Right lobe of liver (tissue), 6 donors: ENCODE data around the gene SLC5A2. TPM values are rescaled to one million over a fixed set of nuclear protein-coding genes. Genes with fewer than 3 reads are reported as not detected.
A peak's percentile ranks its signal among the peaks of the same experiment; 100 is the strongest.

Source experiments
- ATAC-seq, 4 donors: fragments of 200-7000 bp; cut with Tn5 transposase; one replicate each; pipeline ENCODE4 v1.9.1; 2020; ENCODE audit warnings: mild to moderate bottlenecking in 4 of 4, moderate library complexity in 4 of 4
- DNase-seq, 3 donors: peaks; one replicate each; pipeline ENCODE4 v3.0.0-alpha.2; 2020
- H3K27ac ChIP-seq, 3 donors: fragments of 200-600 bp; one replicate each; pipeline ENCODE4 v1.8.0; 2022
- H3K27me3 ChIP-seq, 2 donors: fragments of 200-600 bp; one replicate each; pipeline ENCODE4 v1.8.0; 2022
- H3K36me3 ChIP-seq, 4 donors: fragments of 200-600 bp; sonication (generic) in 1 of 4; one replicate each; pipeline versions ENCODE4 v1.5.1 to v1.8.0; 2017 to 2022; ENCODE audit warnings: control low read depth in 1 of 4
- H3K4me1 ChIP-seq, 4 donors: fragments of 200-600 bp; sonication (generic) in 1 of 4; one replicate each; pipeline versions ENCODE4 v1.5.1 to v1.8.0; 2017 to 2022; ENCODE audit warnings: control low read depth in 1 of 4
- H3K4me3 ChIP-seq, 3 donors: fragments of 200-600 bp; one replicate each; pipeline ENCODE4 v1.8.0; 2022
- H3K9me3 ChIP-seq, 4 donors: fragments of 200-600 bp; sonication (generic) in 1 of 4; one replicate each; pipeline versions ENCODE4 v1.5.1 to v1.8.0; 2017 to 2022; ENCODE audit warnings: control low read depth in 1 of 4
- POLR2A ChIP-seq: fragments of 450-650 bp; IDR thresholded peaks from one replicate; pipeline ENCODE4 v1.6.1; 2017; ENCODE audit warnings: antibody characterized with exemption, mild to moderate bottlenecking
- WGBS: methylation state at CpG from one replicate; pipeline ENCODE4 v1.1.6; 2018; ENCODE audit warnings: low coverage, low lambda C conversion rate; ENCODE audit not compliant: insufficient coverage; ENCODE audit errors: missing lambda C conversion rate; 5-methylcytosine and 5-hydroxymethylcytosine counted together
- intact Hi-C, 2 donors: fragments of 100-400 bp; cut with DNase I; formaldehyde crosslinking; loops; one replicate each; pipeline versions ENCODE4 v1.11.2 to v1.14.1; 2022
- total RNA-seq, 6 experiments: library from RNA; depleted of rRNA in 2 of 6; stranded (reverse); fragments of >200 nt in 2 of 6; fragmentation: NEBNext Ultra II Directional in 3 of 6; extraction: Animal tissue kit (Norgen Biotek cat#: 25700) in 3 of 6; gene quantifications; one replicate each; pipeline versions ENCODE4 v1.1.0 to v1.2.4, GENCODE V29; 2016 to 2023
- TF ChIP-seq, protein P1 (sequence below), 4 donors: fragments of 200-600 bp in 3 of 4; fragments of 450-650 bp in 1 of 4; IDR thresholded peaks; one replicate each; pipeline versions ENCODE4 v1.5.1 to v1.8.0; 2016 to 2022; ENCODE audit warnings: antibody characterized with exemption in 4 of 4, mild to moderate bottlenecking in 2 of 4
- donor health status: DM: no; HTN: yes; CAD: no.
- donor health status: DM: no; HTN: no; CAD: no.
- donor health status: DM: no; HTN: no; CAD: no.
- donor health status: DM: no; HTN: yes; CAD: no.
- donor health status: DM: no; HTN: yes; CAD: no.

Gene SLC5A2
- total RNA-seq, 6 experiments from 2014 or later = 0.07 to 0.14 (median 0.12) TPM; not detected in 3

DNA sequence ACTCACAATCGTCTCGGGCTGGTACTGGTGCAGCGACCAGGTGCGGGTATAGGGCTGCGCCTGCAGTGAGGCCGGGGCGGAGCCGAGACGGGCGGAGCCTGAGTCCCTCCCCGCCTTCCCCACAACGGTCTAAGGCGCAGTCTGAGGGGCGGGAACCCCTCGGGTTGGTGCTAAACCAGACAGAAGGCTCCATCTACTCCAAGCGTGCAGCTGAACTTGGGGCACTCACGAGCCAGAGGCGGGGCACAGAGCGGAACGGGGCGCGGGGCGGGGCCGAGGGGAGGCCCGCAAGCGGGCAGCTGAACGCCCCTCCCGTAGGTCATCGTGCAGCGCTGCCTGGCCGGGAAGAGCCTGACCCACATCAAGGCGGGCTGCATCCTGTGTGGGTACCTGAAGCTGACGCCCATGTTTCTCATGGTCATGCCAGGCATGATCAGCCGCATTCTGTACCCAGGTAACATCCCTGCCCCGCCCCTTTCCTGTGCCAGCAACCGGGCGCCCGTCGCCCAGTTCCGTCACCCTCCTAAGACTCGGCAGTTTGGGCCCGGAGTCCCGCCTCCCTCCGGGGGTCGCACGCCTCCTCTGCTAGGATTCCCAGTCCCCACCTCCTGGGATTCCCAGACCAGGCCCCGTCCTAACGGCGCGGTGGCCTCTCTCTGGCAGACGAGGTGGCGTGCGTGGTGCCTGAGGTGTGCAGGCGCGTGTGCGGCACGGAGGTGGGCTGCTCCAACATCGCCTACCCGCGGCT lies 5.0 kb downstream of the SLC5A2 start:
- Histone ChIP-seq H3K9me3 (no peaks in the 10 kb centered on the region), H3K36me3 (peaks cover 0 to 10% (median 2%) of the 10 kb centered on the region in 4 donors), H3K27ac (no peak overlapping the region), H3K27me3 (no peaks in the 10 kb centered on the region), H3K4me1 (peaks cover 0 to 15% (median 2%) of the 10 kb centered on the region in 4 donors), H3K4me3 (peak overlapping the region; percentile 49 to 57 (median 50))
- TF ChIP-seq, protein P1, sequence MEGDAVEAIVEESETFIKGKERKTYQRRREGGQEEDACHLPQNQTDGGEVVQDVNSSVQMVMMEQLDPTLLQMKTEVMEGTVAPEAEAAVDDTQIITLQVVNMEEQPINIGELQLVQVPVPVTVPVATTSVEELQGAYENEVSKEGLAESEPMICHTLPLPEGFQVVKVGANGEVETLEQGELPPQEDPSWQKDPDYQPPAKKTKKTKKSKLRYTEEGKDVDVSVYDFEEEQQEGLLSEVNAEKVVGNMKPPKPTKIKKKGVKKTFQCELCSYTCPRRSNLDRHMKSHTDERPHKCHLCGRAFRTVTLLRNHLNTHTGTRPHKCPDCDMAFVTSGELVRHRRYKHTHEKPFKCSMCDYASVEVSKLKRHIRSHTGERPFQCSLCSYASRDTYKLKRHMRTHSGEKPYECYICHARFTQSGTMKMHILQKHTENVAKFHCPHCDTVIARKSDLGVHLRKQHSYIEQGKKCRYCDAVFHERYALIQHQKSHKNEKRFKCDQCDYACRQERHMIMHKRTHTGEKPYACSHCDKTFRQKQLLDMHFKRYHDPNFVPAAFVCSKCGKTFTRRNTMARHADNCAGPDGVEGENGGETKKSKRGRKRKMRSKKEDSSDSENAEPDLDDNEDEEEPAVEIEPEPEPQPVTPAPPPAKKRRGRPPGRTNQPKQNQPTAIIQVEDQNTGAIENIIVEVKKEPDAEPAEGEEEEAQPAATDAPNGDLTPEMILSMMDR (IDR thresholded peaks at IDR 0.05) = no peak
- no peak for TF ChIP-seq POLR2A
- intact Hi-C loops = no loop called here
- DNase-seq (peak in 2 of 3 donors; percentile 65 to 66), ATAC-seq (peak; percentile 78 to 82 (median 79))
- WGBS = 0% methylated on average over 4 of the region's 60 CpGs

DNA sequence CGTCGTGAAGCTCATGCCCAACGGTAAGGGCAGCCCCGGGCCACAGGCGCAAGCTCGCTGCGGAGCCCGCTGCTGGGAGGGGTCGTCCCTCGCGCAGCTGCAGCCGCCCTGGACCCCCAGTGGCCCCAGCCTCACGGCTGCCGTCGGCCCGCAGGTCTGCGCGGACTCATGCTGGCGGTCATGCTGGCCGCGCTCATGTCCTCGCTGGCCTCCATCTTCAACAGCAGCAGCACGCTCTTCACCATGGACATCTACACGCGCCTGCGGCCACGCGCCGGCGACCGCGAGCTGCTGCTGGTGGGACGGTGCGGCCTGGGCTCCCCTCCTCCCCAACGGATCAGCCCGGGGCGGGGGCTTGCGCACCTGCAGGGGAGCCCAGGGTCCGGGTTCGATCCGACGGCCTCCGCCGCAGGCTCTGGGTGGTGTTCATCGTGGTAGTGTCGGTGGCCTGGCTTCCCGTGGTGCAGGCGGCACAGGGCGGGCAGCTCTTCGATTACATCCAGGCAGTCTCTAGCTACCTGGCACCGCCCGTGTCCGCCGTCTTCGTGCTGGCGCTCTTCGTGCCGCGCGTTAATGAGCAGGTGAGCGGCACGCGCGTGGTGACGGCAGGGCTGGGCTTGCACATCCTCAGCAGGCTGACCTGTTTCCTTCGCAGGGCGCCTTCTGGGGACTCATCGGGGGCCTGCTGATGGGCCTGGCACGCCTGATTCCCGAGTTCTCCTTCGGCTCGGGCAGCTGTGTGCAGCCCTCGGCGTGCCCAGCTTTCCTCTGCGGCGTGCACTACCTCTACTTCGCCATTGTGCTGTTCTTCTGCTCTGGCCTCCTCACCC lies 5.8 kb downstream of the SLC5A2 start:
- Histone ChIP-seq H3K4me3 (peak overlapping the region in 2 of 3 donors; percentile 49 to 57), H3K4me1 (peaks cover 0 to 15% (median 2%) of the 10 kb centered on the region in 4 donors), H3K27me3 (no peaks in the 10 kb centered on the region), H3K36me3 (peaks cover 0 to 18% (median 8%) of the 10 kb centered on the region in 4 donors), H3K9me3 (no peaks in the 10 kb centered on the region), H3K27ac (no peak overlapping the region)
- TF ChIP-seq, protein P1 (IDR thresholded peaks at IDR 0.05) = no peak
- no peak for TF ChIP-seq POLR2A
- DNase-seq = peak in 1 of 3 donors; percentile 58
- 71% methylated on average over 11 of the region's 77 CpGs for WGBS
- ATAC-seq = peak in 3 of 4 donors; percentile 1 to 23 (median 3)
- intact Hi-C loops = no loop called here

DNA sequence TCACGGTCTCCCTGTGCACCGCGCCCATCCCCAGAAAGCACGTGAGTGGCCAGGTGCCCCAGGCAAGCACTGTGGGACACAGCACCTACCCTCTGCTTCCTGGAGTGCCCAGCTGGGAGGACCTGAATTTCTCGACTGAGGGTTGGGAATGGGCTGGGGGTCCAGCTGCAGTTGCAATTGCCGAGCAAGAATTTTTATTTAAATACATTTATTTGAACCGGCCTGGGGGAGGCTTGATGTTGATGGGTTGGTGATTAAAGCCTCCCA lies 6.3 kb downstream of the SLC5A2 start:
- no peaks in the 10 kb centered on the region for H3K9me3 ChIP-seq
- TF ChIP-seq POLR2A = no peak
- TF ChIP-seq, protein P1 (IDR thresholded peaks at IDR 0.05) = no peak
- no peak overlapping the region for H3K27ac ChIP-seq
- no peaks in the 10 kb centered on the region for H3K27me3 ChIP-seq
- intact Hi-C loops = no loop called here
- peaks cover 0 to 15% (median 2%) of the 10 kb centered on the region in 4 donors for H3K4me1 ChIP-seq
- DNase-seq = peak in 1 of 3 donors; percentile 48
- H3K36me3 ChIP-seq = peaks cover 0 to 21% (median 9%) of the 10 kb centered on the region in 4 donors
- ATAC-seq = no peak
- WGBS = 87% methylated on average over 5 of the region's 7 CpGs
- H3K4me3 ChIP-seq = no peak overlapping the region

DNA sequence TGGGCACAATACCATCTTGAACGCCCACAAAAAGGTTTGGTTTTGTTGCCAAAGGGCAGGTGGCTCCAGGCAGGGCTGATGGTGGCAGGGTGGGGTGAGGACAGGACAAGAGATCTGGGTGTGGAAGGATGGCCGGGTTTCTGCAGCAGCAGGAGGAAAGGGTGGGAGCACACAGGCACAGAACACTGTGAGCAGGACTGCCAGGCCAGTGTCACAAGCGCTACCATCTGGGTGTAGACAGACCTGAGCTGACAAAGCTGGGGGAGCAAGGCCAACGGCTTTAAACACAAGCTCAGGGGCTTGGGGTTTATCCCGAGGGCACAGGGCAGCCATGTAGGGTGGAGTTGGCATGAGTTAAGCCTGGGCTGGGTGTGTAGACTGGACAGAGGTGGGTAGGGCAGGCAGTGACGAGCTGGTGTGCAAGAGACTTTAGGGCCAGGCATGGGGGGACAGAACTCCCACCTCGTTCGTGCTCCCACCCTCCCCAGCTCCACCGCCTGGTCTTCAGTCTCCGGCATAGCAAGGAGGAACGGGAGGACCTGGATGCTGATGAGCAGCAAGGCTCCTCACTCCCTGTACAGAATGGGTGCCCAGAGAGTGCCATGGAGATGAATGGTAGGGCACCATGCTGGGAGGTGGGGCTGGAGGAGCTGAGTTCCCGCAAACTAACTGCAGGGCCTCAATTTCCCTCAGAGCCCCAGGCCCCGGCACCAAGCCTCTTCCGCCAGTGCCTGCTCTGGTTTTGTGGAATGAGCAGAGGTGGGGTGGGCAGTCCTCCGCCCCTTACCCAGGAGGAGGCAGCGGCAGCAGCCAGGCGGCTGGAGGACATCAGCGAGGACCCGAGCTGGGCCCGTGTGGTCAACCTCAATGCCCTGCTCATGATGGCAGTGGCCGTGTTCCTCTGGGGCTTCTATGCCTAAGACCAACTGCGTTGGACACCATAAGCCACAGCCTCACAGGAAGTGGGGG lies 7.0 kb downstream of the SLC5A2 start:
- H3K27ac ChIP-seq = no peak overlapping the region
- peaks cover 0 to 15% (median 2%) of the 10 kb centered on the region in 4 donors for H3K4me1 ChIP-seq
- H3K27me3 ChIP-seq = no peaks in the 10 kb centered on the region
- DNase-seq = peak in 1 of 3 donors; percentile 28
- no peaks in the 10 kb centered on the region for H3K9me3 ChIP-seq
- WGBS = 82% methylated on average over 2 of the region's 22 CpGs
- no peak for ATAC-seq
- TF ChIP-seq POLR2A = no peak
- TF ChIP-seq, protein P1 (IDR thresholded peaks at IDR 0.05) = no peak
- no peak overlapping the region for H3K4me3 ChIP-seq
- intact Hi-C loops = no loop called here
- peaks cover 0 to 27% (median 9%) of the 10 kb centered on the region in 4 donors for H3K36me3 ChIP-seq
